CD14-positive monocyte (primary cell): ENCODE results near the gene PLEKHA7. TPM values are rescaled to one million over a fixed set of nuclear protein-coding genes. Genes with fewer than 3 reads are reported as not detected.
A peak's percentile ranks its signal among the peaks of the same experiment; 100 is the strongest.

Source experiments
- DNase-seq, 3 donors: peaks; one replicate each; pipeline ENCODE4 v3.0.0-alpha.2; 2011 to 2022
- H2AFZ ChIP-seq: 2 replicates; pipeline ENCODE4 v1.6.0; 2012; ENCODE audit warnings: mild to moderate bottlenecking, low read depth, low read length, inconsistent platforms; ENCODE audit not compliant: insufficient read depth, poor library complexity, severe bottlenecking
- H3K27ac ChIP-seq, 2 donors: 1 replicate in 1 of 2; 2 replicates in 1 of 2; pipeline ENCODE4 v1.5.1; 2012 to 2013; ENCODE audit warnings: low read length in 2 of 2, control low read depth in 1 of 2, inconsistent platforms in 1 of 2, low read depth in 1 of 2, mild to moderate bottlenecking in 1 of 2
- H3K27me3 ChIP-seq, 2 donors: one replicate each; pipeline versions ENCODE4 v1.6.0 to v1.6.1; 2011 to 2013; ENCODE audit warnings: low read length in 2 of 2; ENCODE audit not compliant: control insufficient read depth in 2 of 2, insufficient read depth in 2 of 2
- H3K36me3 ChIP-seq, 2 donors: replicated peaks in 1 of 2; 1 replicate in 1 of 2; 2 replicates in 1 of 2; pipeline versions ENCODE4 v1.5.1 to v1.6.1; 2012 to 2013; ENCODE audit warnings: low read length in 2 of 2, control low read depth in 1 of 2, inconsistent platforms in 1 of 2, mild to moderate bottlenecking in 1 of 2; ENCODE audit not compliant: insufficient read depth in 2 of 2, control insufficient read depth in 1 of 2
- H3K4me1 ChIP-seq, 2 donors: 1 replicate in 1 of 2; 2 replicates in 1 of 2; pipeline versions ENCODE4 v1.5.1 to v1.6.1; 2012 to 2013; ENCODE audit warnings: low read length in 2 of 2, control low read depth in 1 of 2, inconsistent platforms in 1 of 2, mild to moderate bottlenecking in 1 of 2, moderate library complexity in 1 of 2; ENCODE audit not compliant: insufficient read depth in 2 of 2, control insufficient read depth in 1 of 2
- H3K4me2 ChIP-seq: replicated peaks from 2 replicates; pipeline ENCODE3; 2012; ENCODE audit warnings: low read length, moderate library complexity, mild to moderate bottlenecking; ENCODE audit not compliant: poor library complexity, severe bottlenecking; ENCODE audit errors: extremely low read depth
- H3K4me3 ChIP-seq, 3 experiments: fragments of 200-600 bp in 1 of 3; sonication (generic) in 1 of 3; replicated peaks in 1 of 3; 1 replicate in 2 of 3; 2 replicates in 1 of 3; pipeline ENCODE4 v1.5.1; 2011 to 2013; ENCODE audit warnings: low read length in 3 of 3, mild to moderate bottlenecking in 3 of 3, control low read depth in 2 of 3, low read depth in 2 of 3, inconsistent platforms in 1 of 3, moderate library complexity in 1 of 3
- H3K79me2 ChIP-seq: 2 replicates; pipeline ENCODE4 v1.6.0; 2012; ENCODE audit warnings: mild to moderate bottlenecking, control low read depth, inconsistent platforms, low read length, moderate library complexity; ENCODE audit not compliant: insufficient read depth
- H3K9ac ChIP-seq: 2 replicates; pipeline ENCODE4 v1.6.0; 2017; ENCODE audit warnings: low read length, mild to moderate bottlenecking; ENCODE audit not compliant: insufficient read depth, poor library complexity, severe bottlenecking
- H3K9me3 ChIP-seq, 2 donors: replicated peaks in 1 of 2; 1 replicate in 1 of 2; 2 replicates in 1 of 2; pipeline versions ENCODE4 v1.5.1 to v1.6.1; 2012 to 2013; ENCODE audit warnings: low read length in 2 of 2, control low read depth in 1 of 2; ENCODE audit not compliant: control insufficient read depth in 1 of 2, insufficient read depth in 1 of 2
- H4K20me1 ChIP-seq: 2 replicates; pipeline ENCODE4 v1.6.0; 2012; ENCODE audit warnings: mild to moderate bottlenecking, low read length, control low read depth, moderate library complexity; ENCODE audit not compliant: insufficient read depth
- H3K27ac Mint-ChIP-seq, 7 donors: one replicate each; pipeline ENCODE4 v1.8.0; 2020; ENCODE audit warnings: mild to moderate bottlenecking in 7 of 7, mixed read lengths in 7 of 7, moderate library complexity in 6 of 7, inconsistent platforms in 2 of 7
- H3K27me3 Mint-ChIP-seq, 3 donors: one replicate each; pipeline ENCODE4 v1.8.0; 2021 to 2022; ENCODE audit warnings: low read depth in 3 of 3, mild to moderate bottlenecking in 3 of 3, mixed read lengths in 3 of 3, moderate library complexity in 3 of 3, inconsistent platforms in 1 of 3
- H3K36me3 Mint-ChIP-seq, 2 donors: one replicate each; pipeline ENCODE4 v1.8.0; 2020; ENCODE audit warnings: mixed read lengths in 2 of 2, inconsistent platforms in 1 of 2, mild to moderate bottlenecking in 1 of 2
- H3K4me1 Mint-ChIP-seq: one replicate; pipeline ENCODE4 v1.8.0; 2020; ENCODE audit warnings: mild to moderate bottlenecking, mixed read lengths
- H3K4me3 Mint-ChIP-seq, 2 donors: one replicate each; pipeline ENCODE4 v1.8.0; 2020; ENCODE audit warnings: mild to moderate bottlenecking in 2 of 2, mixed read lengths in 2 of 2, moderate library complexity in 1 of 2
- H3K9me3 Mint-ChIP-seq, 7 donors: one replicate each; pipeline ENCODE4 v1.8.0; 2020 to 2022; ENCODE audit warnings: mixed read lengths in 7 of 7, mild to moderate bottlenecking in 6 of 7, moderate library complexity in 6 of 7, inconsistent platforms in 2 of 7
- WGBS: methylation state at CpG from one replicate; pipeline ENCODE4 v1.1.5; 2013; ENCODE audit warnings: missing lambda C conversion rate; ENCODE audit not compliant: insufficient coverage; 5-methylcytosine and 5-hydroxymethylcytosine counted together
- intact Hi-C, 2 donors: fragments of 100-400 bp; cut with micrococcal nuclease; formaldehyde crosslinking; loops; one replicate each; pipeline versions ENCODE4 v1.15.0 to v1.15.1; 2023
- polyA plus RNA-seq, 3 donors: library from polyadenylated mRNA; depleted of rRNA in 1 of 3; unstranded in 2 of 3; stranded (reverse) in 1 of 3; fragments of 300-500 nt in 2 of 3; fragments of >200 nt in 1 of 3; fragmentation: Illumina TruSeq in 2 of 3; gene quantifications; 1 replicate in 2 of 3; 2 replicates in 1 of 3; pipeline ENCODE4 v1.2.3, GENCODE V29; 2012 to 2021
- TF ChIP-seq, protein P1 (sequence below): fragments of 200-600 bp; IDR thresholded peaks from one replicate; pipeline ENCODE4 v1.8.0; 2022; ENCODE audit warnings: antibody characterized with exemption, mild to moderate bottlenecking

The PLEKHA7 gene
- polyA plus RNA-seq, 3 donors: 0.05 to 0.92 (median 0.22) TPM

- Histone ChIP-seq H3K4me1 (no peaks in the 10 kb centered on the region), H3K9ac (no peak overlapping the region), H2AFZ (no peak overlapping the region), H3K27ac (no peak overlapping the region), H3K4me2 (no peak overlapping the region), H3K4me3 (no peak overlapping the region), H3K36me3 (no peaks in the 10 kb centered on the region), H3K79me2 (no peaks in the 10 kb centered on the region), H4K20me1 (no peaks in the 10 kb centered on the region), H3K9me3 (no peaks in the 10 kb centered on the region), H3K27me3 (no peaks in the 10 kb centered on the region)
- Mint-ChIP-seq H3K4me1 (no peaks in the 10 kb centered on the region), H3K9me3 (no peaks in the 10 kb centered on the region), H3K4me3 (no peak overlapping the region), H3K27me3 (peaks cover 0 to 1% (median 0%) of the 10 kb centered on the region in 3 donors), H3K27ac (peak overlapping the region in 1 of 7 donors; percentile 50), H3K36me3 (no peaks in the 10 kb centered on the region)
- intact Hi-C loops: no loop called here
- DNase-seq: no peak
- TF ChIP-seq, protein P1, sequence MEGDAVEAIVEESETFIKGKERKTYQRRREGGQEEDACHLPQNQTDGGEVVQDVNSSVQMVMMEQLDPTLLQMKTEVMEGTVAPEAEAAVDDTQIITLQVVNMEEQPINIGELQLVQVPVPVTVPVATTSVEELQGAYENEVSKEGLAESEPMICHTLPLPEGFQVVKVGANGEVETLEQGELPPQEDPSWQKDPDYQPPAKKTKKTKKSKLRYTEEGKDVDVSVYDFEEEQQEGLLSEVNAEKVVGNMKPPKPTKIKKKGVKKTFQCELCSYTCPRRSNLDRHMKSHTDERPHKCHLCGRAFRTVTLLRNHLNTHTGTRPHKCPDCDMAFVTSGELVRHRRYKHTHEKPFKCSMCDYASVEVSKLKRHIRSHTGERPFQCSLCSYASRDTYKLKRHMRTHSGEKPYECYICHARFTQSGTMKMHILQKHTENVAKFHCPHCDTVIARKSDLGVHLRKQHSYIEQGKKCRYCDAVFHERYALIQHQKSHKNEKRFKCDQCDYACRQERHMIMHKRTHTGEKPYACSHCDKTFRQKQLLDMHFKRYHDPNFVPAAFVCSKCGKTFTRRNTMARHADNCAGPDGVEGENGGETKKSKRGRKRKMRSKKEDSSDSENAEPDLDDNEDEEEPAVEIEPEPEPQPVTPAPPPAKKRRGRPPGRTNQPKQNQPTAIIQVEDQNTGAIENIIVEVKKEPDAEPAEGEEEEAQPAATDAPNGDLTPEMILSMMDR: no peak
- WGBS: 100% methylated on average over 3 of the region's 8 CpGs
These were observed 34.3 kb downstream of the PLEKHA7 start for GRCh38 chr11:16979703-16980622.

- intact Hi-C loops: no loop called here
- Histone ChIP-seq H3K4me2 (no peak overlapping the region), H2AFZ (no peak overlapping the region), H3K4me1 (no peaks in the 10 kb centered on the region), H3K79me2 (no peaks in the 10 kb centered on the region), H3K36me3 (no peaks in the 10 kb centered on the region), H3K27me3 (no peaks in the 10 kb centered on the region), H3K27ac (no peak overlapping the region), H3K9ac (no peak overlapping the region), H4K20me1 (no peaks in the 10 kb centered on the region), H3K4me3 (no peak overlapping the region), H3K9me3 (no peaks in the 10 kb centered on the region)
- Mint-ChIP-seq H3K4me1 (peaks cover 4% of the 10 kb centered on the region), H3K27ac (no peak overlapping the region), H3K4me3 (no peak overlapping the region), H3K9me3 (no peaks in the 10 kb centered on the region), H3K36me3 (no peaks in the 10 kb centered on the region), H3K27me3 (peaks cover 1 to 2% (median 1%) of the 10 kb centered on the region in 3 donors)
- 88% methylated on average over 1 of the region's 2 CpGs for WGBS
- no peak for DNase-seq
- TF ChIP-seq, protein P1: no peak
These were observed 36.3 kb downstream of the PLEKHA7 start for GRCh38 chr11:16977994-16978315.
